HuH-7.5 (cell line): ENCODE measurements around the gene CUL4A.
"Not testable (repeated sequence)": the region's sequence is repeated elsewhere in the genome, so short reads cannot be mapped to it uniquely, and the experiment has no call there.

Experiments used
- DNase-seq: peaks from one replicate; pipeline ENCODE4 v3.0.0; 2011; ENCODE audit warnings: low spot score

CUL4A gene

GRCh38 chr13:113209336-113209758 is at the start of gene CUL4A:
CUL4A (plus strand) TSS chr13:113209613; CDS start chr13:113209628, 15 bp downstream.
- peak; percentile 45 for DNase-seq

DNA sequence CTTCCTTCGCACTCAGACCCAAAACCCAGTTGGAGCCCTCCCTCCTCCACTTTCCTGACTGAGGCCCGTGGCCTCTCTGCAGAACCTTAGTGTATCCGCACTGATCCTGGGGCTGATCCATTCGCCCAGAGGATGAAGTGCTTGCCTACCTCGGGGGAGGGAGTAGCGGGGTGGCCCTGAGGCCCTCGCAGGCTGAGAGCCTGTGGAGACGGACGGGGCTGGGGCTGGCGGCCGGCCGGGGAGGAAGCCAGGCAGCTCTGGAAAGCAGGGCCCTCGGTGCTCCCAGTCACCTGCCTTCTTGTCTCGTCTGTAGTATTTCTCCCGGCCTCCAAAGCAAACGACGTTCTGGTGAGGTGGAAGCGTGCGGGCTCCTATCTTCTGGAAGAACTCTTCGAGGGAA is 49.7 kb upstream of the CUL4A start:
- DNase-seq, result no peak

DNA sequence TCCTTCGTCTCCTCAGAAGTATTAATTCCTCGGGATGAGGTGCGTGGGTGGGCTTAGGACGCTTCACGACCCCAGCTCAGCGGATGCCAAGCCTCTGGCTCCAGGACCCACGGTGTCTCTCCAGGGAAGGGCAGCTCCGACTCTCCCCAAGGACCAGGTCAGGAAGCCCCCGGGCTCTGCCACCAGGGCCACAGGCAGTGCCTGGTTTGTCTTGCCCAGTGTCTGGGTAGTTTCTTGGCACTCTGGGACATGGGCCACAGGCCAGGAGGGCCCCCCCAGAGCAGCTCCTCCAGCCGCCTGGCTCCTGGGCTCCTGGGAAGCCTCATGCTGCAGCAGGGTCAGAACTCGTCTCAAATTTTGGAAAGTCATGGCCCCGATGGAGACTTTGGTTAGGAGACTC is 48.4 kb upstream of the CUL4A start:
- no peak for DNase-seq

DNA sequence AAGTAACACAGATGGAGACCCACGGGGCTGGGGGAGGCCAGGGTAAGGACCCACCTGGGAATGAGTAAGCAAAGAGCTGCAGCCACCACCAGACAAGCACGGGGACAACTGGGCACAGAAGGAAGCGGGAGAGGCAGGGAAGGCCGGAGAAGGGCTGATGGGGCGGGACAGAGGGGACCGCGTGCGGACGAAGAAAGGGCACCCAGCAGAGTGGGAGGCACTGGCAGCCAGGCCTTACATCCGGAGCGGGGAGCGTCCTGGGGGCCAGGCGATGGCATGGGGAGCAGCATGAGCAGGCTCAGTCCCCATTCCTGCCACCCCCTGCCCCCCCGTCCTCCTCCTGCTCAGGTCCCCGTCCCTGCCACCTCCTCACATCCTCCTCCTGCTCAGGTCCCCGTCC is 48.0 kb upstream of the CUL4A start:
- DNase-seq, result no peak

GRCh38 chr13:113161975-113162374 is 47.4 kb upstream of the CUL4A start:
- not testable (repeated sequence) for DNase-seq

- no peak for DNase-seq
These were observed 46.4 kb upstream of the CUL4A start for GRCh38 chr13:113162783-113163685.

- no peak for DNase-seq
These were observed 44.9 kb upstream of the CUL4A start for GRCh38 chr13:113164492-113164891.

DNA sequence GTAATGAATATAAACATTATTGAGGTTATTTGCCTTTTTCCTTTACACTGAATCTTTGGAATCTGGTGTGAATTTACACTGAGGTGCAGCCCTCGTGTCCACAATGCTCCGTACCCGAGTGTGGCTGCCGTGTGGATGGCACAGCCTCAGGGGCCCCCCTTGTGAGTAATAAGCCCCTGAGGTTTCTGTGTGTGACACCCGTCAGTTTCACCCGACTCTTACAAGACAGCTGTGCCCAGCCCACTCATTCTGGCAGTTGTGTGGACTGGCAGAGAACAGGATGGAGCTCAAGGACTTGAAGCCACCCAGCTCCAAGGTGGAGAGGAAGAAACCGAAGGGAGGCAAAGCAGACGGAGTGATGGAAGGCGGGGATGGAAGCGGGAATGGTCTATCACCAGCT is 43.1 kb upstream of the CUL4A start:
- DNase-seq, result no peak

DNA sequence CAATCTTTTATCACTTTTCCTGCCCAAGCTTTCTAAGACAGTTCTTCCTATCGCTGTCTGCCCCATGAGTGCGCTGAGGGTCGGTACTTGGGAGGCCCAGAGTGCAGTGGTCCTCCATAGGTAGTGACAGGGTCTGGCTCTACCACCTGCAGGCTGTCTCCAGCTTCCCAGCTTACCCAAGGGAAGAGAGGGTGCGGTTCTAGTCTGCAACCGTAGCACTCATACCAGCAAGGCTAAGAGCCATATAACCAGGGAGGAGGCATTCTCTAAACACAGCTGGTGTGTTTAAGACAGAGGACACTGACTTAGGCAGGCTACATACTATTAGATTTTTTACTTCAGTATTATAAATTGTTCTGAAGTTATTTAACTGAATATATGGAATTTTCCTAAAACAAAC is 42.7 kb upstream of the CUL4A start:
- DNase-seq, result no peak

GRCh38 chr13:113167155-113167554 is 42.3 kb upstream of the CUL4A start:
- no peak for DNase-seq

DNA sequence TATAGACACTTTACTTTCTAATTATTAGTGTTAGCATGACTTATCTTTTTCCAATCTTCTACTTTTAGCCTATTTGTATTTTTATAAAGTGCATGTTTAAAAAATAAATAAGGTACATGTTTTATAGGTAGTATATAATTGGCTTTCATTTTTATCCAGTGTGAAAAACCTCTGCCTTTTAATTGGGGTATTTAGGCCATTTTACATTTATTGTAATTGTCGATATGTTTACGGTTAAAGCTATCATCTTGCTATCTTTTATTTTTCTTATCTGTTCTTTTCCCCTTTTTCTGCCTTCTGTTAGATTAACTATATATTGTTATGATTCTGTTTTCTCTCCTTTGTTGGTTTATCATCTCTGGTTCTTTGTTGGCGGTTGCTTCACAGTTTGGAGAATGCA is 41.8 kb upstream of the CUL4A start:
- no peak for DNase-seq

- DNase-seq, result no peak
These were observed 41.2 kb upstream of the CUL4A start for GRCh38 chr13:113168211-113168610.

DNA sequence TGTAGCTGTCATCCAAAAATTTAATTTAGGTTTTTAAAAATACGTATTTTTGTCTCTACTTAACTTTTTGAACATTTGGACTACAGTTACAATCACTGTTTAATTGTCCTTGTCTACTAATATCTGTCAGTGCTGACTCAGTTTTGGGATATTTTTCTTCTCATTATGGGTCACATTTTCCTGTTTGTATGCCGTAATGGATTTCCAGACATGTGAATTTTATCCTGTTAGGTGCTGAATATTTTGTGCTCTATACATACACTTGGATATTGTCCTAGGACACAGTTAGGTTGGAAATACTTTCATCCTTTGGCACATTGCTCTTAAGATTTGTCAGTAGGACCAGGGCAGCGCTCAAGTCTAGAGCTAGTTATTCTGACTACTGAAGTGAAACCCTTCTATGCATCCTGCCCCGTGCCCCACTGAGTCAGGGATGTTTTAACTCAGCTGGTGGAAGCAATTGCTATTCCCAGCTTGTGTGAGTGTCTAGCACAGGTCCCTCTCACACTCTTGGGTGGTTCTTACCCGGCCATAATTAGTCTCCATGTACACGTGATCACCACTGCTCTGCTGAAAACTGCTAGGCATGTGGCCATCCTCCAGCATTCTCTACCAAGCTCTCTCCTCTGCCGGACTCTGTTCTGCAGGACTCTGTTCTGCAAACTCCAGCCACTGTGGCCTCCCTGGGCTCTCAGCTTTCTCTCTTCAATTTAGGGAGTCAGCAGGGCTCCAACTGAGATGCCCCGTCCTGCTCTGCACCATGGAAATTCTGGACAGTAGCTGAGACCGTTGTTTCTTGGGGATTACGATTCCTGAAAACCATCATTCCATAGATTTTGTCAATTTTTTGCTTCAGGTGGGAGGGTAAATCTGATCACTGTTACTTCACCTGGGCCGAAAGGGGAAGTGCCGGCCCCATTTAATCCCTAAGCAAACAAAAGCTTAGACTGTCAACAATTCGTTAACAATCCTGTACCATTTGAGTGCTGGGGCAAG is 39.8 kb upstream of the CUL4A start:
- peak; percentile 60 for DNase-seq

DNA sequence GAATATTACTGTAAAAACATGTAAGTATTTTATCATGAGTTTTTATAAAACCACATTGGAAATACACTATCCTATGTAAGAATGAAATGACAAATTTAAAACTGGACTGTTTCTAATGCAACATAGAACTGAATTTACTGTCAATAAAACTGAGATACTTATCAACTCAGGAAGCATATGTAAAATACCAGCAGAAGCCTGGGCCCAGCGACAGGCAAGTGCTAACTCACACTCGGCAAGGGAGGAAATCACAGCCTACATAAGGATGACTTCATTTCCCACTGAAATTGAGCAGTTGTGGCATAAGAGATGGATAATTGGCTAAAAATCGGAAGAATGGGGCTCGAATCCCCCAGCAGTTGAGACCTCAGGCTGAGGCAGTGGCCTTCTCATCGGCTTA is 38.9 kb upstream of the CUL4A start:
- no peak for DNase-seq

DNA sequence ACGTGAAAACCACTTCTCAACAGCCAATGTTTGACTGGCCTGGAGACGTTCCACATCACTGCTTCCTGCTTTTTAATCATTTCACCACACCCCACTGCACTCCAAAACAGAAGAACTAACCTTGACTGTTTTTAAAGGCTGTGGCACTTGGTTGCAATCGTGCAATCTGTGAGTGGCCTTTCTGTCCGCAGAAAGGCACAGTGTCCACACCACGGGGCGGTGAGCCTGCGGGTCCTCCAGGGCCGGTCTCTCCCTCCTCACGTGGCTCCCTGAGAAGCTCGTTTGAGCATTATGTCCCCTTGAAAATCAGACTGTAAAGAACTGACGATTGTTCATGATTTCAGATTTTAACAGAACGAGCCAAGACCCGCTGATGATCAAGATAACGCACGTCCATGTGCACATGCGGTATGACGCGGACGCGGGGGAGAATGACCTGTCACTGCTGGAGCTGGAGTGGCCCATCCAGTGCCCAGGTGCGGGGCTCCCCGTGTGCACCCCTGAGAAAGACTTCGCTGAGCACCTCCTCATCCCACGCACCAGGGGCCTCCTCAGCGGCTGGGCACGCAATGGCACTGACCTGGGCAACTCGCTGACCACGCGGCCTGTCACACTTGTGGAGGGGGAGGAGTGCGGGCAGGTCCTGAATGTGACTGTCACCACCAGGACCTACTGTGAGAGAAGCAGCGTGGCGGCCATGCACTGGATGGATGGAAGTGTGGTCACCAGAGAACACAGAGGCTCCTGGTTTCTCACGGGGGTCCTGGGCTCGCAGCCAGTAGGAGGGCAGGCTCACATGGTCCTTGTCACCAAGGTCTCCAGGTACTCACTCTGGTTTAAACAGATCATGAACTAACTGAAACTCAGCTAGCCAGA is 37.9 kb upstream of the CUL4A start:
- DNase-seq, result no peak

GRCh38 chr13:113172419-113172926 is 36.9 kb upstream of the CUL4A start:
- DNase-seq, result no peak

GRCh38 chr13:113176280-113176679 is 33.1 kb upstream of the CUL4A start:
- DNase-seq, result no peak

- DNase-seq, result no peak
These were observed 32.6 kb upstream of the CUL4A start for GRCh38 chr13:113176822-113177221.

- DNase-seq, result no peak
These were observed 31.1 kb upstream of the CUL4A start for GRCh38 chr13:113178070-113178895.

DNA sequence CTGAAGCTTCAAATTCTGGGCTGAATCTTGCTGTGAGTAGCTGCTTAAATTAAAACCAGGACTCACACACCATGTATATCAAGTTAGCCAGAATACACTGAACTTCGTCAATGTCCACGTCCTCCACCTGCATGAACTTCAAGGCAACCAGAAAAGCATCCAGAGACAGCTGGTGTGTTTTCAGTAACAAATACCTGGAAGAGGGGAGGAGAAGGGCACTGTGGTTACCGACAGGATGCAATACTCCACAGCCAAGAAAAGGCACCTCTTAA is 30.6 kb upstream of the CUL4A start:
- no peak for DNase-seq
